Panc1 (cell line): ENCODE measurements around the gene DPH3.

Experiments used
- POLR2AphosphoS5 ChIP-seq: IDR thresholded peaks from 2 replicates; pipeline ENCODE4 v1.6.1; 2012; ENCODE audit warnings: mild to moderate bottlenecking, low read depth, low read length, moderate library complexity
- TF ChIP-seq, protein P1 (sequence below): fragments of 450-650 bp; IDR thresholded peaks from 2 replicates; pipeline ENCODE4 v1.5.1; 2017; ENCODE audit warnings: mild to moderate bottlenecking

GRCh38 chr3:16300307-16300706 is 35.6 kb upstream of the DPH3 start:
- TF ChIP-seq POLR2AphosphoS5 = no peak
- TF ChIP-seq, protein P1, sequence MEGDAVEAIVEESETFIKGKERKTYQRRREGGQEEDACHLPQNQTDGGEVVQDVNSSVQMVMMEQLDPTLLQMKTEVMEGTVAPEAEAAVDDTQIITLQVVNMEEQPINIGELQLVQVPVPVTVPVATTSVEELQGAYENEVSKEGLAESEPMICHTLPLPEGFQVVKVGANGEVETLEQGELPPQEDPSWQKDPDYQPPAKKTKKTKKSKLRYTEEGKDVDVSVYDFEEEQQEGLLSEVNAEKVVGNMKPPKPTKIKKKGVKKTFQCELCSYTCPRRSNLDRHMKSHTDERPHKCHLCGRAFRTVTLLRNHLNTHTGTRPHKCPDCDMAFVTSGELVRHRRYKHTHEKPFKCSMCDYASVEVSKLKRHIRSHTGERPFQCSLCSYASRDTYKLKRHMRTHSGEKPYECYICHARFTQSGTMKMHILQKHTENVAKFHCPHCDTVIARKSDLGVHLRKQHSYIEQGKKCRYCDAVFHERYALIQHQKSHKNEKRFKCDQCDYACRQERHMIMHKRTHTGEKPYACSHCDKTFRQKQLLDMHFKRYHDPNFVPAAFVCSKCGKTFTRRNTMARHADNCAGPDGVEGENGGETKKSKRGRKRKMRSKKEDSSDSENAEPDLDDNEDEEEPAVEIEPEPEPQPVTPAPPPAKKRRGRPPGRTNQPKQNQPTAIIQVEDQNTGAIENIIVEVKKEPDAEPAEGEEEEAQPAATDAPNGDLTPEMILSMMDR = no peak
